SK-N-SH (cell line): ENCODE results near the gene CLDN3. TPM values are rescaled to one million over a fixed set of nuclear protein-coding genes. Genes with fewer than 3 reads are reported as not detected.

ENCODE experiments used
- CTCF ChIA-PET: fragments of 300-600, 350-600 bp; formaldehyde crosslinking; extraction: SDS; loops from one replicate; lab custom pipeline; 2021; lab: Yijun Ruan, JAX
- POLR2A ChIA-PET: fragments of 350-600 bp; sonication (Branson Sonifier 250); formaldehyde crosslinking; extraction: SDS; loops from one replicate; lab custom pipeline; 2020; ENCODE audit warnings: antibody characterized with exemption, inconsistent platforms; lab: Yijun Ruan, JAX
- DNase-seq: peaks from one replicate; pipeline ENCODE4 v3.0.0; 2012
- H2AFZ ChIP-seq: fragments of 200-600 bp; sonication (generic); 2 replicates; pipeline ENCODE4 v1.8.1; 2016; ENCODE audit warnings: antibody characterized with exemption, mild to moderate bottlenecking, low read depth
- H3F3A ChIP-seq: fragments of 200-600 bp; sonication (generic); replicated peaks from 2 replicates; pipeline ENCODE3; 2016; ENCODE audit warnings: antibody characterized with exemption, mild to moderate bottlenecking; ENCODE audit not compliant: insufficient read depth
- H3K27ac ChIP-seq, 2 experiments: fragments of 200-500 bp in 1 of 2; fragments of 200-600 bp in 1 of 2; sonication (Bioruptor generic) in 1 of 2; sonication (generic), shearing (Covaris generic) in 1 of 2; 2 replicates each; pipeline versions ENCODE4 v1.5.1 to v1.6.1; 2014 to 2016; ENCODE audit warnings: low read depth in 2 of 2, inconsistent platforms in 1 of 2, low read length in 1 of 2, mild to moderate bottlenecking in 1 of 2, mixed read lengths in 1 of 2
- H3K27me3 ChIP-seq: fragments of 200-600 bp; sonication (generic), shearing (Covaris generic); 2 replicates; pipeline ENCODE4 v1.6.1; 2016; ENCODE audit warnings: mixed run types; ENCODE audit not compliant: insufficient read depth
- H3K36me3 ChIP-seq, 2 experiments: fragments of 200-500 bp in 1 of 2; fragments of 200-600 bp in 1 of 2; sonication (Bioruptor generic) in 1 of 2; sonication (generic) in 1 of 2; replicated peaks in 1 of 2; 2 replicates each; pipeline versions ENCODE3 to v1.5.1; 2014 to 2016; ENCODE audit warnings: low read length in 1 of 2, mild to moderate bottlenecking in 1 of 2; ENCODE audit not compliant: insufficient read depth in 2 of 2, control insufficient read depth in 1 of 2
- H3K4me1 ChIP-seq, 2 experiments: fragments of 200-500 bp in 1 of 2; fragments of 200-600 bp in 1 of 2; sonication (Bioruptor generic) in 1 of 2; sonication (generic), shearing (Covaris generic) in 1 of 2; 2 replicates each; pipeline versions ENCODE4 v1.5.1 to v1.6.1; 2014 to 2016; ENCODE audit warnings: low read depth in 1 of 2, low read length in 1 of 2, mixed run types in 1 of 2; ENCODE audit not compliant: insufficient read depth in 2 of 2, control insufficient read depth in 1 of 2
- H3K4me2 ChIP-seq: fragments of 200-600 bp; sonication (generic), shearing (Covaris generic); 2 replicates; pipeline ENCODE4 v1.6.1; 2017; ENCODE audit warnings: mixed run types
- H3K4me3 ChIP-seq, 2 experiments: fragments of 200-500 bp in 1 of 2; fragments of 200-600 bp in 1 of 2; sonication (Bioruptor generic) in 1 of 2; sonication (generic), shearing (Covaris generic) in 1 of 2; 2 replicates each; pipeline versions ENCODE4 v1.5.1 to v1.8.1; 2014 to 2016; ENCODE audit warnings: low read depth in 2 of 2, inconsistent platforms in 1 of 2, low read length in 1 of 2, mild to moderate bottlenecking in 1 of 2, mixed read lengths in 1 of 2, moderate library complexity in 1 of 2
- H3K79me2 ChIP-seq: fragments of 200-600 bp; sonication (generic); 2 replicates; pipeline ENCODE4 v1.8.1; 2017; ENCODE audit warnings: mild to moderate bottlenecking; ENCODE audit not compliant: insufficient read depth
- H3K9ac ChIP-seq: fragments of 200-600 bp; sonication (generic); 2 replicates; pipeline ENCODE4 v1.6.1; 2017; ENCODE audit warnings: mixed run types
- H3K9me2 ChIP-seq: fragments of 200-600 bp; sonication (generic); 2 replicates; pipeline ENCODE4 v1.6.1; 2017; ENCODE audit warnings: mixed run types
- H3K9me3 ChIP-seq: fragments of 200-600 bp; sonication (generic); 2 replicates; pipeline ENCODE4 v1.6.1; 2017; ENCODE audit warnings: mixed run types, mild to moderate bottlenecking, moderate library complexity
- H4K20me1 ChIP-seq: fragments of 200-600 bp; sonication (generic); 2 replicates; pipeline ENCODE4 v1.6.1; 2017; ENCODE audit warnings: mild to moderate bottlenecking, mixed run types; ENCODE audit not compliant: insufficient read depth
- EP300 ChIP-seq, 2 experiments: IDR thresholded peaks; 2 replicates each; pipeline versions ENCODE4 v1.4.0 to v1.6.1; 2012; ENCODE audit warnings: borderline replicate concordance in 1 of 2, low read depth in 1 of 2, low read length in 1 of 2
- EZH2phosphoT487 ChIP-seq: fragments of 200-600 bp; sonication (generic); IDR thresholded peaks from 2 replicates; pipeline ENCODE4 v1.6.1; 2017; ENCODE audit warnings: low read depth, mixed run types, mild to moderate bottlenecking, antibody characterized with exemption, moderate library complexity, borderline replicate concordance
- GATA2 ChIP-seq: sonication (generic); formaldehyde crosslinking; IDR thresholded peaks from 2 replicates; pipeline ENCODE4 v1.5.0; 2020; ENCODE audit warnings: mild to moderate bottlenecking, missing genetic modification reagents
- JUND ChIP-seq: IDR thresholded peaks from 2 replicates; pipeline ENCODE4 v1.4.0; 2012
- MEF2A ChIP-seq: IDR thresholded peaks from 2 replicates; pipeline ENCODE4 v1.4.0; 2012; ENCODE audit warnings: low read depth, borderline replicate concordance
- NRF1 ChIP-seq: IDR thresholded peaks from 2 replicates; pipeline ENCODE4 v1.6.1; 2012; ENCODE audit warnings: low read depth, mild to moderate bottlenecking, low read length
- PBX3 ChIP-seq: IDR thresholded peaks from 2 replicates; pipeline ENCODE4; 2012
- RAD21 ChIP-seq: IDR thresholded peaks from 2 replicates; pipeline ENCODE4 v1.6.1; 2012; ENCODE audit warnings: mild to moderate bottlenecking, low read length
- RCOR1 ChIP-seq: fragments of 150-350 bp; IDR thresholded peaks from 2 replicates; pipeline ENCODE4 v1.6.1; 2017; ENCODE audit warnings: antibody characterized with exemption, low read length
- REST ChIP-seq: IDR thresholded peaks from 2 replicates; pipeline ENCODE4 v1.6.1; 2012; ENCODE audit warnings: mild to moderate bottlenecking, low read depth, low read length, moderate library complexity
- RFX5 ChIP-seq: IDR thresholded peaks from 2 replicates; pipeline ENCODE4 v1.6.1; 2012; ENCODE audit warnings: mild to moderate bottlenecking, improper control_type of control experiment, low read length
- RXRA ChIP-seq: IDR thresholded peaks from 2 replicates; pipeline ENCODE4 v1.4.0; 2012; ENCODE audit warnings: low read depth, mild to moderate bottlenecking, borderline replicate concordance
- SIN3A ChIP-seq: IDR thresholded peaks from 2 replicates; pipeline ENCODE4 v1.6.1; 2012; ENCODE audit warnings: low read depth, mild to moderate bottlenecking, low read length, moderate library complexity, borderline replicate concordance
- TAF1 ChIP-seq: IDR thresholded peaks from 2 replicates; pipeline ENCODE4 v1.6.1; 2012; ENCODE audit warnings: low read depth, mild to moderate bottlenecking, low read length, moderate library complexity, borderline replicate concordance
- TCF12 ChIP-seq: IDR thresholded peaks from 2 replicates; pipeline ENCODE4 v1.4.0; 2012
- TEAD4 ChIP-seq: IDR thresholded peaks from 2 replicates; pipeline ENCODE4 v1.4.0; 2012; ENCODE audit warnings: mild to moderate bottlenecking, borderline replicate concordance; ENCODE audit not compliant: insufficient read depth
- YY1 ChIP-seq: IDR thresholded peaks from 2 replicates; pipeline ENCODE4 v1.4.0; 2012; ENCODE audit warnings: low read depth, mild to moderate bottlenecking
- ZBTB33 ChIP-seq: IDR thresholded peaks from 2 replicates; pipeline ENCODE4 v1.4.0; 2012; ENCODE audit warnings: low read depth, borderline replicate concordance
- WGBS: methylation state at CpG from one replicate; pipeline ENCODE4 v1.1.6; 2017; ENCODE audit warnings: low lambda C conversion rate; 5-methylcytosine and 5-hydroxymethylcytosine counted together
- polyA plus RNA-seq, 3 experiments: library from polyadenylated mRNA; depleted of rRNA; stranded (reverse); fragments of >200 nt; gene quantifications; 2 replicates each; pipeline ENCODE4 v1.2.3, GENCODE V29; 2012

Gene CLDN3
- polyA plus RNA-seq, 1 of the 3 experiments (the other 2 are of a cell fraction), result 0.08 TPM

GRCh38 chr7:73736885-73737284 is 33.2 kb downstream of the CLDN3 start:
- H3K4me1 ChIP-seq, result peaks cover 7 to 13% of the 10 kb centered on the region in 2 experiments; a peak in 2 of 4 replicates
- H3K4me3 ChIP-seq, result no peak overlapping the region
- no peak for DNase-seq
- H2AFZ ChIP-seq, result no peak overlapping the region
- H3K9me3 ChIP-seq, result no peaks in the 10 kb centered on the region
- peaks cover 10% of the 10 kb centered on the region for H3F3A ChIP-seq
- no peaks in the 10 kb centered on the region for H4K20me1 ChIP-seq
- H3K27ac ChIP-seq, result no peak overlapping the region
- 88% methylated on average over 14 of the region's 14 CpGs for WGBS
- H3K36me3 ChIP-seq, result peaks cover 8 to 11% of the 10 kb centered on the region in 2 experiments
- ChIA-PET CTCF (interaction anchor here (1.0 to 12.8 kb wide), 4 partner anchors 13 to 129 kb away, joined by 3 to 272 read pairs (median 70); no protein-coding TSS in a partner anchor), POLR2A (no interaction called here)
- no peak for TF ChIP-seq MEF2A
- no peaks in the 10 kb centered on the region for H3K9me2 ChIP-seq
- peaks cover 28% of the 10 kb centered on the region; the same call in 1 of the 2 replicates for H3K79me2 ChIP-seq
- peak overlapping the region; percentile 100; the same call in 1 of the 2 replicates for H3K4me2 ChIP-seq
- no peaks in the 10 kb centered on the region for H3K27me3 ChIP-seq
- H3K9ac ChIP-seq, result no peak overlapping the region

GRCh38 chr7:73735528-73735905 is 34.6 kb downstream of the CLDN3 start:
- POLR2A ChIA-PET, result interaction anchor here (1.0 to 1.2 kb wide), 2 partner anchors 10 to 129 kb away, joined by 3 to 4 read pairs; no protein-coding TSS in a partner anchor
- Histone ChIP-seq H3K4me2 (peak overlapping the region; percentile 6; the same call in 1 of the 2 replicates), H3K4me3 (no peak overlapping the region), H4K20me1 (no peaks in the 10 kb centered on the region), H3K79me2 (peaks cover 28% of the 10 kb centered on the region; the same call in 1 of the 2 replicates), H3K9me3 (no peaks in the 10 kb centered on the region), H3K36me3 (peaks cover 8 to 11% of the 10 kb centered on the region in 2 experiments)
- 97% methylated on average over 5 of the region's 8 CpGs for WGBS
- DNase-seq, result no peak
- TF ChIP-seq NRF1 (no peak), MEF2A (no peak), YY1 (no peak), EZH2phosphoT487 (no peak), GATA2 (CRISPR knock-in tag) (no peak), PBX3 (no peak), TEAD4 (no peak), RAD21 (no peak), RXRA (no peak), RCOR1 (no peak), EP300 (IDR thresholded peaks at IDR 0.05; ENCODE audit: borderline replicate concordance in 1 of 2, low read depth in 1 of 2, low read length in 1 of 2) (no peak), SIN3A (no peak), REST (no peak), ZBTB33 (no peak), JUND (no peak), TCF12 (no peak), TAF1 (no peak), RFX5 (no peak)
- TF ChIP-seq, all 33 proteins: peak for 0
- CTCF ChIA-PET, result interaction anchor here (0.6 to 12.8 kb wide), 29 partner anchors 9 to 414 kb away, joined by 3 to 272 read pairs (median 8); partner anchors contain the start of genes STX1A and VPS37D
- peaks cover 10% of the 10 kb centered on the region for H3F3A ChIP-seq
- no peak overlapping the region for H3K9ac ChIP-seq
- no peak overlapping the region for H2AFZ ChIP-seq
- H3K9me2 ChIP-seq, result no peaks in the 10 kb centered on the region
- peaks cover 7 to 13% of the 10 kb centered on the region in 2 experiments; a peak in 2 of 4 replicates for H3K4me1 ChIP-seq
- peak overlapping the region in 1 of 2 experiments; percentile 67; a peak in 3 of 4 replicates for H3K27ac ChIP-seq
- H3K27me3 ChIP-seq, result no peaks in the 10 kb centered on the region
